GM18508 (cell line): Measurements from ENCODE around the gene HIVEP3.

Source experiments
- ATAC-seq: cut with Tn5 transposase; IDR thresholded peaks from one replicate; pipeline ENCODE4 v1.9.1; 2021; ENCODE audit warnings: moderate number of reproducible peaks; ENCODE audit not compliant: insufficient read depth, unreplicated experiment

Gene HIVEP3

GRCh38 chr1:41611068-41611931 is 307.4 kb downstream of the HIVEP3 start:
- no peak for ATAC-seq

GRCh38 chr1:41610361-41610760 is 308.4 kb downstream of the HIVEP3 start:
- ATAC-seq = no peak

GRCh38 chr1:41609166-41609883 is 309.4 kb downstream of the HIVEP3 start:
- no peak for ATAC-seq

- ATAC-seq = no peak
Measured at GRCh38 chr1:41608211-41608610, 310.5 kb downstream of the HIVEP3 start.

- ATAC-seq = no peak
Measured at GRCh38 chr1:41607808-41608207, 310.9 kb downstream of the HIVEP3 start.

GRCh38 chr1:41599912-41600311 is 318.8 kb downstream of the HIVEP3 start:
- no peak for ATAC-seq

GRCh38 chr1:41598325-41598724 is 320.4 kb downstream of the HIVEP3 start:
- no peak for ATAC-seq

- no peak for ATAC-seq
Measured at GRCh38 chr1:41592451-41593125, 326.1 kb downstream of the HIVEP3 start.

- ATAC-seq = no peak
Measured at GRCh38 chr1:41591891-41592290, 326.8 kb downstream of the HIVEP3 start.

GRCh38 chr1:41590331-41590730 is 328.4 kb downstream of the HIVEP3 start:
- no peak for ATAC-seq

- no peak for ATAC-seq
Measured at GRCh38 chr1:41589395-41589794, 329.3 kb downstream of the HIVEP3 start.

GRCh38 chr1:41588334-41588875 is 330.3 kb downstream of the HIVEP3 start:
- no peak for ATAC-seq

- no peak for ATAC-seq
Measured at GRCh38 chr1:41587791-41588190, 330.9 kb downstream of the HIVEP3 start.

- no peak for ATAC-seq
Measured at GRCh38 chr1:41586230-41586629, 332.5 kb downstream of the HIVEP3 start.

- no peak for ATAC-seq
Measured at GRCh38 chr1:41583658-41584547, 334.8 kb downstream of the HIVEP3 start.

- ATAC-seq = no peak
Measured at GRCh38 chr1:41582851-41583657, 335.7 kb downstream of the HIVEP3 start.

GRCh38 chr1:41582351-41582750 is 336.4 kb downstream of the HIVEP3 start:
- ATAC-seq = no peak

- no peak for ATAC-seq
Measured at GRCh38 chr1:41582004-41582325, 336.8 kb downstream of the HIVEP3 start.
